AG08396 (cell line): ENCODE results near the gene COLEC12.
A peak's percentile ranks its signal among the peaks of the same experiment; 100 is the strongest.

Experiments
- DNase-seq: peaks from one replicate; pipeline ENCODE4 v3.0.0; 2012; ENCODE audit warnings: low spot score, mixed read lengths

Gene COLEC12

DNA sequence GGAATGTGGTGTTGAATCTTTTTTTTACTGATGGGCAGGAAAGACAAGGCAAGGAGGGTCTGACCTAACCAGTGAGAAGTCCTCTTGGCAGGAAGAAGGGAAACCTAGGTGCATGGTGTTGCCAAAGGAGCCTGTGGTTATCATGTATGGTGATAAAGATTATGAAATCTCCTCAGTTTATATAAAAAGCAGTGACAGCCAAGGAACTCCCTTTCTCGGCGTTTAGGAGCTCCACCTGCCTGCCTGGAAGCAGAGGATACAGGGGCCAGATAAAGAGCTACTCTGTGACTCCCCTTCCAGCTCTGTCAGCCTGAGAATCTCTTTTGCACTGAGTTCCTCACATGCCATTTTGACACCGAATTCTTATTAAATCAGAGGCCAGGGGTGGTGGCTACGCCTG, 26.1 kb downstream of the COLEC12 start:
- no peak for DNase-seq

DNA sequence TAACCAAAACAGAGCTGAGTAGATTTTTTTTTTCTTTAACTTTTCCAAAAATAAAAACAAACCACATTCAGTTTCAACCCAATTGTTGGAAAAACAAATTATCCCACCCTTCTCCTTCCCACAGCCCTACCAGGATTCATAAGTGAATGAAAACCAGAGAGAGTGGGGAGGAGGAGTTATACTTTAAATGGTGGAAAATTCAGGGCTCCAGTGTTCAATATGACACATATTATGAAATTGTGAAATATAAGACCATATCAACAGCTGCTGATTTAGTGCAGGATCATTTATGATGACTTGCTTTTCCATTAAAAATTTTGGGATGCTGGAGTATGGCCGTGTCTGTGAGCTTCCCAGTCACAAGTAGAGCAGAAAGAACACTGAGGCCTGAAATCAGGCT, 26.7 kb downstream of the COLEC12 start:
- no peak for DNase-seq

DNA sequence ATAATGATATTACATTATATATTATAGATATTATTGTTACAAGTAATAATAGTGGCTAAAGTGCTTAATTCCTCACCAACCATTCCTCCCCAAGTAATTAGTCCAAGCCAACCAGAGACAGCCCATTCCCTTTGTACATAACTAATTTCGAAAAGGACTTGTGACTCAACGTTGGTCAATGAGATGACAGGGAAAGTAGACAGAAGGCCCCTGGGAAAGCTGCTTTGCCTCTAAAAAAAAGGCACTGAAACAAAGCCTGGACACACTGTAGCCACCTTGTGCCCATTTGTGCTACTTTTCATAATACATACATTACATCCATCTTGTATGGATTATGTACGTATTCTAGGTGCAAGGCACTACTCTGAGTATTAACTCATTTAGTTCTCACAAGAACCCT, 28.8 kb downstream of the COLEC12 start:
- no peak for DNase-seq

DNA sequence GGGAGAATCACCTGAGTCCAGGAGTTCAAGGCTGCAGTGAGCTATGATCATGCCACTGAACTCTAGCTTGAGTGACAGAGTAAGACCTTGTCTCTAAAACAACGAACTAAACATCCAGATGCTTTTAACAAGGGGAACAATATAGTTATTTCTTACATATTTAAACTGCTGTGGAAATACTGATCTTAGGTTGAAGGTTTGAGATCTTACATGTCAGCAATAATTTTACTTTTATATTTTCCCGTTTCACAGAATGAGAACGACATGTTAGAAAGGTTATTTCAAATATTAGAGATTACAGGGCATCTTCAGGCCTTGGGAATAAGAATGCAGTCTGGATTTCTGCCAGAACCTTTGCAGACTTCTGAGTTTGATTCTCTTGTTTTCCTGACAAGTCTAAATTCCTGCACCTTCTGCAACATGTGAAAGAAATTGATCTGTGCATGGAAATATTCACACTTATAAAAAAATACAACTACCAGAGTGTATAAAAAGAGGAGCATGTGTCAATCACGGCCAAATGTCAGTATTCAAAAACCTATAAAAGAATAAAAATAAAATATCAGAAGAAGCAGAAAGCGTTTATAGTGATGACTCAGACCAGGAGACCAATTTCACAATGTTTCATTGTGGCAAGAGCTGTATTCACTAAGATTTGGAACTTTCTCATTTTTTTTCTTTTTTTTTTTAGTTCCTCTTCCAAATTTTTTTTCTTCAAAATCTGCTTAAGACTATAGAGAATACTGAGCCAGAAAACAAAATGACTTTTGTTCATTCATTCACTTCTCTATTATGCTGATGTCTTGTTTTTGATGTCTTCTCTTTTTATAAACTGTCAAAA, 29.6 kb downstream of the COLEC12 start:
- no peak for DNase-seq

DNA sequence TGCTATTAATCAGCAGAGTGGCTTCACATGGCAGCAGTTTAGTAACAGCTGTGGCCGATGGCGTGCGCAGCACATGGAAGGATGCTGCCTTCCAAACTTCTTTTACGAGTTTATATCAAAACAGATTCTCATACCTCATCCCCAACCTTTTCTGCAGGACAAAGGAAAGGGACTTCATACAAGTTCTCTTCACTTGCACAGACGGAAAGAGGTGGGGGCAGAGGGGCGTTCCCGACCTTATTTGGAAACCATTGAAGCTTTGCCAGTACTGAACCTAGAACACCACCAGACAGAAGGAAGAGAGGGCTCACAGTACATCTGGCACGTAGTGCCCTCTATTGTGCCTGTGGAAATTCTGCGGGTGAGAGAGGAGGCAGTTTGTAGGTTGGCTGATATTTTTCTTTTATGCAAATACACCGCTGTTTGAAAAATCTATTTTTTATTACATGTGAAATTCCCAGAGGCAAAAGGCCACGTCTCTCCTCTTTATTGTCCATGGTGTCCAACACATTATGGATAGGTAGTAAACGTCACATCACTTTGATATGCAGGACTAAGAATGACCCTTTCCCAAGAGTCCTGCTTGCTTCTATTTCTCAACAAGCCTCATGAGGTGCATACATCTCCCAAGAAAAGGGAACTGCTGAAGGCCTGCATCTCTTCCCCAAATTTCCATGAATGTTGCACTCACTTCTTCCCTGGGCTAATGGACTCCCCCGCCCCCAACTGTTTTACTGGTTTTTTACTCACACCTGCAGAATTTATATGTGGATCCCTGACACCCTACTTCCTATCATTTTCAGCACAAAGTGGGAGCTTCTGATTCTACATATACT, 31.3 kb downstream of the COLEC12 start:
- DNase-seq, result no peak

DNA sequence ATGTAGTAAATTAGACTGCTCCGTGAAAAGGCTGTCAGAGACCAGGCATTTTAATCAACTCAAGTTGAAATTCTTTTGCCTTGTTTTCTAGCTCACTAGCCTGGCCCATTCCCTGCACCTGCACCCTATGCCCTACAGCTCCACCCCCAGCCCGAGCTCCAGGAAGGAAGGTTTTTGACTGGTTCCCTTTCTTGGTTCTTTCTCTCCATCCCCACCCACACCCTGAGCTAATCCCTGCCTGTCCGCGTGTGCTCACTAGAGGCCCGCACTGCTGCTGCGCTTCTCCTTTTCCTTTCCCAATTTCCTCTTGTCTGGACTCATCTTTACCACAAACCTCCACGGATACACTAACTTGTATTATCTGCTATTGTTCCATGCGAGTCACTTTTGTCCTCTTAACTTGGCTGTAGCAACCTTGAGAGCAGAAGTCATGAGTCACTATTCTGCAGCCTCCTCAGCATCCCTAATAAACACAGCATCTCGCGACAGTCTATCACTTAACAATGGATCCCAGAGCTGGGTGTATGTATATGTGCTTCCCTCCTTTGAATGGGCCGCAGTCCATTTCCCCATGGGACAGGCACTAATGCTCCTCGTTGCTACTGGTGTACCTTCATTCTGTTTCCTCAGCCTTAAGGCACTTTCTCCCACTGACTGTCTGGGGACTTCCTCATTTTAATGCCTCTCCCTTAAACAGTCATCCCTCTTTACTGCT, 36.5 kb downstream of the COLEC12 start:
- DNase-seq, result no peak

DNA sequence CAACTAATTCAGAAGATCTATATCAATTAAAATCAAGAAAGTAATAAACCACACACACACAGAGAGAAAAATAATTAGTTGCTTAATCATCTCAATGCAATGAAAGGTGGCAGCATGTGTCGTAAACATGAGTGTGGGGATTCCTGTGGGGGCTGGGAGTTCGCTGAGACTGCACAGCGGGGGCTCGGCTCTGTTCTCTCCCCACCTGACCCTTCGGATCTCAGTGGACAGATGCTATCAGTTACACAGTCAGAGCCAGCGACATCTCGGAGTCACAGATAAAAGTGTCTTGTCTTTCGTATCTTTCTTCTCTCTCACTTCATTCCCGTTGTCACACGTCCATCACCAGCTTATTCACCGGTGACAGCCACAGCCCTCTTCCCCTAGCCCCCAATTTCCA, 37.1 kb downstream of the COLEC12 start:
- DNase-seq, result no peak

DNA sequence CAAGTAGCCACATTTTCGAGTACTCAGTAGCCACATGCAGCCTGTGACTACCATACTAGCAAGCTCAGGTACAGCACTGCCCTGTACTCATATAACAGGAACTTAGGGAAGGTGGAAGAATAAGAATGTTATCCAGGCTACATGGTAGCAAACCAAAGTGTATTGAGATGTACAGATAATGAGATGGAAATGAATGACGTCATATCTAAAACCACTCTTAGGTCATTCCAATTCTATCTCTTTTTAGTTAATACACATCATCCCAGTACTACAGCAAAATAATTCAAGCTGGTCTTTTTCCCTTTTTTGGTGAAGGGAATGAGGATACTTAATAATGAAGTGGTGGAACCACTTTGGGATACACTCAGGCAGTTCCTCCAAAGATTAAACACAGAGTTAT, 38.7 kb downstream of the COLEC12 start:
- no peak for DNase-seq

DNA sequence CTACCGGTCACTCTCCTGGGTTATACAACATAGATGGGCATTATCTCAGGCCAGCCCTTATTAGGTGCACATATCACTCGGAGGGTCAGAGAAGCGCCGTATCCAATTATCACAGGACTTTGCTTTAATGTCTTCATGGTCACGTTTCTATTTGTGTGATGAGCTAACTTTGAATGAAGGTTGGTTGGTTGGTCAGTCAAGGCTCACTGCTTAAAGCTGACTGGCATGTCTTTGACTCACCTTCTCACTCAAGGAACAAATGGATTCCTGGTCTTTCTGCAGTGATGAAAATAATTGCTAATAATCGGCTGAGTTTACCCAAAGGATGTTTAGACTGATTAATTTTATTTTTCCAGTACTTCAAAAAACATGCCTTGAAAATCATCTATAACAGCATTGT, 39.7 kb downstream of the COLEC12 start:
- DNase-seq, result no peak

DNA sequence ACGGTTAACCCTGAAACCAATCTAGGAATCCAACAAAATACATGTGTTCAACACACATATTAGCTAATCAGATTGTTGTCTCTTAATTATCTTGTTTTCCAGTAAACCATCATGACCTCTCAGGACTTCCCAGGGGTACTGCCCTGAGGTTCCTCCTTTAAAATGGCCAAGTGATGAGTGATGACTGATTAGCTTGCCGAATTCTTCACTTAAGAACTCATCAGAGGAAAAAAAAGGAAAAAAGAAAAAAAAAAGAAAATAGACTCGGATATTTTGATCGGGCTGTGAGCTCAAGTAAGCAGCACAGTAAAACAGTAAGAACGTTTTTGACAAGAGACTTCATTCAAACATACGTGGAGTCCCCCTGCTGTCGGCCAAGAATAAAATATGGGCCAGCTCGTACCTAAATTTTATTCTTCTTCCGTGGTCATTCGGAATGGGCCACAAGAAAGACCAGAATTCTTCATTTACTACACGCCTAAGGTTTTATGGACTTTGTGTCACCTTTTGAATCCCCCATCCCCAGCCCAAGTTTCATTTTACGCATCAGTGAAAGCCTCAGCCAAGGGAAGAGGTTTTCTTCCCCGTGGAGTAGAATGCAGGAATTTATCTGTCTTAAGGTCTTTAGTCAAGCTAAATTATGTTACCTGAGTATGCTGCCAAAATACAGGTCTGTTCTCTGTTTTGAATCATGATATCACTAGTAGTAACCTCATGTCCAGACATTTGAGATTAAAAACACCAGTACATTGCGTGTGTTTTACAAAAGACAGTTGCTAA, 40.5 kb downstream of the COLEC12 start:
- no peak for DNase-seq

DNA sequence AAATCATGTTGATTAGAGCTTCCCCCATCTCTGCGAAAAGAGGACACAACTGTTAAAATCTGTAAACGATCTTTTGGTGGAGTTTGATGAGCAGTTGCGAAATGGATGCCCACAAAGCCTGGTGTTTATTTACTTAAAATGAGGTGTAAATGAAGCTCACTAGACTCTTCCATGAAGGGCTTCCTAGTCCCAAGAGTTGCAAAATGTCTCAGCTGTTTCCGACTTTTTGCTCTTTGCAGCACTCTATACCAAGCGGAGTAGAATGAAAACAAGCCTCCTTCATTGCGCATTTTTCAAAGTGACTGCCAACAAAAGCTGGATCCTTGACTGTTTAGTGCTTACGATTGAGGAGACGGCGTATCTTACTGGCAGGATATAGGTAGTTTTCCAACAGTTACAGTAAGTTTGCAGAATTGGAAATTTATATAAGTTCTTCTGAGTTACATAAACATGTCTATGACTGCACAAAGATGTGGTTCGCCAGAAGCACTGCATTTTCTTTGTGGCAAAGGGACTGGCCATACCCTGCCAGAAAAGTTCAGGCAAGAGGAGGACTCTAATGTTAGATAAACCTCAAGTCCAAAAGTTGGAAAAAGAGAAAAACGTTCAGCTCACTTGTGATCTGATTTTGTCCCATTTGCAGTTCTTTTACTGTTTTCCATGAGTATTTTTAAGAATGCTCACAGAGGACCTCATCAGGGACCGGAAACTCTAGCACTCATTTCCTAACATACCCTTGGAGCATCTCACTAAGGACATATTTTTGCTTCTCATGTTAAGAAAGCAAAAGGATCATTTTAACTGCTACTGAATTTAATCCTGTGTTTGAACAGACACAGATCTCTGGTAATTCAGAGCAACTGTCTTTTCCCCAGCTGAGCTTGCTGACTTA, 42.7 kb downstream of the COLEC12 start:
- no peak for DNase-seq

DNA sequence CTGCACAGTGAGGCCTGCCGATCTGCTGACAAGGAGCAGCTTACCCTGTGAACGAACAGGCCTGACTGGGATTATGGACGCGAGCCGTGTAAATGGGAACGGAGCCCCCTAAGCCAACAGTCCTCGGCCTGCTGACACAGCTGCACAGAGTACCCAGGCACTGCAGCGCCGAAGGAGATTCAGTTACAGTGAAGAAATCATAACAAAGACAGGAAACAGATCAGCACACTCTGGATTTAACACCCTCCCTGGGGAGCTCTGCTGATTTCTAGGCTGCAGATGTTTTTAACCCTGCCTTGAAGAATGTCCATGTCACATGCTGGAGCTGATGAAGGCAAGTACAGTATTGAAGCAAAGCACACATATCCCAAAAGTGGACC, 43.4 kb downstream of the COLEC12 start:
- DNase-seq, result peak; percentile 45

DNA sequence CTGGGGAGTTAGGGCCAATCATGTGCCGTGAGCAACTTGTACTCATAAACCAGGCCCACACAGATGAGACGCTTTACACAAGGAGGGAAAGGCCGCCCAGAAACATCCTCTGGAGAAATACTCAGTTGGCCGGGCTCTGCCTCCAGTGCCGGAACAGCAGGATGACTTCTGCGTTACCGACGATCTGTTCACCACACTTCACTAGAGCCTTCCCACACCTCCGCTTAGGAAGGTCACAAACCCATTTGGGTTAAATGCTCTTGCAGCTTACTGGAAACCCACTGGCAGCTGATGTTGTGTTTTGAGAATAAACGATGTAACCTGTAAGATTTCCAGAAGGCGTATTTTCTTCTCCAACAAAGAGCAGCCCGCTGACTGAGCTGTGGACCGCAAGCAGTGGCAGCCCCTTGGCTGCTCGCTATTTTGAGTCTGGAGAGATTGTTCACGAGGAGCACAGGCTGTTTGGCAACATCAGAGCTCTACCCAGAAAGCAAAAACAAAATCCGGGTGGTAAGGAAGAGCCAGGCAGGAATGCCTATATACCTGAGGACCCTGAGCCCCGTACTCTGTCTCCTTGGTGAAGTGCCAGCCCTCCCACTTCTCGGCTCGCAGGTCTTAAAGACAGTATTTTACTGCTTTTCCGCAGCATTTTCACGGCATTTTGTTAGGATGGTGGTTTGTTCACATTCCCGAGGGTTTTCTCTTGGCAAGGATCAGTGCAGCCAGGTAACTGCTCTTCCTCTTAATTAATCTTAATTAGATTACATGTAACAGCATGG, 44.0 kb downstream of the COLEC12 start:
- DNase-seq, result no peak

DNA sequence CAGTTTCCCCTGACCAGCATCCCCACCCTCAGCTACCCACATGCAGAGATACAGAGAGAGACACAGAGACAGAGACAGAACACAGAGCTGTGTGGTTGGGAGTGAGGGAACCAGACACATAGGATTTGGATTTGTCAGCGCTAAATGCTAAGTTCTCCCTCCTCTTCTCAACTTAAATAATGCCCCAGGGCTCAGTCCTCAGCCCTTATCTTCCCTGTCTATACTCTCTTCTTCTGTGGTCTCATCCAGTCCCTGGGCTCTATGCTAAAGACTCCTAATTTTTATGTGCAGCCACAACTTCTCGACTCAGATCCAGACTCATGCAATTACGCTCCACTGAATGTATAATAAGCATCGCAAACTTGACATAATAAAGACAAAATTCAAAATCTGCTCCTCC, 47.1 kb downstream of the COLEC12 start:
- no peak for DNase-seq

DNA sequence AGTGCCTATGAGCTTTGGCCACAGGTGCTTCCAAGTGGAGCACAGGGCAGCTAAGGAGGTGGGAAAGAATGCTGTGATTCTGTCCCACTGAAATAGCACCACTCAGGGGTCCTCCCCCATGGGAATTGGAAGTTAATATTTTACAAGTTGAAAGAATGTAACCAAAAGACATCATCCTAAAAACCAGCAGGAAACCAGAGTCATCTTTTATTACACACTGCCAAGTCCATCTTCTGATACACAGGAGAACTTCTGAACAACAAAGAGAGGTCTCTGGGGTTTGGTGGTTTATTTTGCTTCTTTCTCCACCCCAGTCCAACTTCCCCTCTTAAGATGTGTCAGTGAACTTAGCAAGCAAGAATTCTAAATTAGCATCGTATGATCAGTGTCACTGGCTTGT, 47.7 kb downstream of the COLEC12 start:
- no peak for DNase-seq

DNA sequence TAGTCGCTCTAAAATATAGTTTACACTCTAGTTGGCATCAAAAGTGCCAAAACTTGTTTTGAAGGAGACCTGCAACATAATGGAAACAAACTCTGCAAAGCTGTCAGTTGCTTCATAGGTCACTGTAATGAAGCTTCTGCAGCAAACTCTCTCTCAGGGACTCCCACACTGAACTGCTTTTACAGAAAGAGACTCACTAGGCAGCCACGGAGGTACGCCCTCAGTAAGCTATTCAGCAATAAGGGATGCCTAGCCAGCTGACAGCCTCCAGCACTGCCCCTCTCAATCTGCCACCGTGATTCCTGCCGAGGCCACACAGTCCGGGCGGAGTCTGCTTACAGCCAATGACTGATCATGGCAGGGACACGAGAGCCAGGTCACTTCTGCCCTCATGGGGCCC, 51.1 kb downstream of the COLEC12 start:
- no peak for DNase-seq

DNA sequence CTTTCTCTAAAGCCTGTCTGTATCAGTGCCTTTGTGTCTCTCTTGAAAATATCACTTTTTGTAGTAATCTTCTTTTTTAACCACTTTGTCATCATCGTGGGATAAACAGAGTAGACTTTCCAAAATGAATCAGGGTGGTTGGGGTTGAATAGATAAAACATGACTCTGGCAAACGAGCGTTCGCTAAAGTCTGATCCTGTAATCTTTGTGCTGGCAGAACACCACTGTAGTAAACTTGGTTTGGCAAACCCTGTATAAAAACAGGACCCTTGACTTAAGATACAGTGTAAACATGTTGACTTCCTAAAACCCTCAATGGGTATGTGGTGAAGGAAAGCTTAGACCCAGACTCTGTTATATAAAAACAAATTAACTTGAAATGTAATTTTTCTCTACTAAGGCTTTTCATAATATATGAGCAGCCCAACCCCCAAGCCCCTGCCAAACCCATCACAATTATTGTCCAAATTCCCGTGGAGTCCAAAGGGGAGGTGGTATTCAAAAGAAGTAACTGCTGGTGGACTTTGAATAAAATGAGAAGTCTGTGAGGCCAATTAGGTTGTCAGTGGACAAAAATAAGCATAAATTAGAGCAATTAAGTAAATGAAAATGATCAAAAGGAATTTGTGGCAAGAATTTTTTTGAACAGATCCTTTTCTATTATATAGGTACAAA, 52.2 kb downstream of the COLEC12 start:
- no peak for DNase-seq

DNA sequence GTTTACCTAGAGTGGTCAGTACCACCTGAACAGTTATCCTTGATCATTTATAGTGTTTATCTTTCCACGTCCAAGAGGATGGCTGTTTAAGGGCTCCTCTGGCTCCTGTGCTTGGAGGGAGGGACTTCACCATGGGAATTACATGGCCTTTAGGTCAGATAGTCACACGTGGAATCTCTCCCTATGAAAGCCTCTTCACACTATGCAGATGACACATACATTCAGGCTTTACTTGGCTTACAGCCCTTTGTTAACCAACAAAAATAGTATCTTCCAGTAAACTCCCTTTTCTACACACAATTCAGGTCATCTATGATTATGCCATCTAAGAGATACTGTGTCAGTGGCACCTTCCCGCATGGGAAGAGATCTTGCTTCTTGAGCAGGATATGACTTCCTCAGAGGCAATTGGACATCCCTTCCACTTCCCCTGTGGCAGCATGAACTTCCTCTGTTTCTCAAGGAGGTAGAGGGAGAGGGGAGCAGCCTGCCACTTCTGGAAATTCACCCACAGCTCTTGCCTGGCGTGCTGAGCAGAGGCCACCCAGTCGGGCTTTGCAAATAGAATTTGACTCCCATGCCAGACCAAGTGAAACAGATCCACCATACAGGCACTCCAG, 53.5 kb downstream of the COLEC12 start:
- DNase-seq, result no peak

DNA sequence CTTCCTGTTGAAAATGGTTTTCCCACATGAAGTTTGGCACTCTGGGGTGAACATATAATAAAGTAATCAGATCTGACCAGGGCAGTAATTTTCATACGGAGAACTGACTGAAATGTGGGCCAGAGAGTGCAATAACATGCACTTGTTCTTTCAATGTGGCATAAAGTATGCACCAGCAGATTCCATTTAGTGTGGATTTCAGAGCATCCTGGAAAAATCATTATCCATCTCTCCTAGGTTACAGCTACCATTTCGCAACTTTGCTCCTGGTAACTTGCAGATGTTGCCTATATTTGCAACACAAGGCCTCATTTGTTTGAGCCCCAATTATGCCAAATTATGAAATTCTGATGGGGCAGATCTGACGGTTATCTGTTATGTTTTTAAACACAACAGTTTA, 55.4 kb downstream of the COLEC12 start:
- DNase-seq, result no peak
